Measurements from ENCODE around the gene EFCAB7.

Gene EFCAB7

GRCh38 chr1:63601463-63601862 lies 78.1 kb downstream of the EFCAB7 start:
- TF ChIP-seq FOXP2 (optimal IDR thresholded peaks at IDR 0.05; ENCODE audit: control extremely low read depth, extremely low read length, insufficient read depth): no peak
- no peak for TF ChIP-seq EZH2 (IDR thresholded peaks at IDR 0.05)
- no peak for TF ChIP-seq POLR2AphosphoS5 (IDR thresholded peaks at IDR 0.05; ENCODE audit: borderline replicate concordance, low read depth, low read length)
- peak overlapping the region; percentile 55 for H3K4me3 ChIP-seq
- H3K9me3 ChIP-seq (ENCODE audit: low read depth, low read length): no peaks in the 10 kb centered on the region
- DNase-seq (ENCODE audit: low read depth, low spot score): no peak
- peak overlapping the region; percentile 86 for H3K27ac ChIP-seq
- H3K9ac ChIP-seq (ENCODE audit: insufficient read length): no peak overlapping the region
- no peaks in the 10 kb centered on the region for H3K36me3 ChIP-seq (ENCODE audit: insufficient read depth, low read length)

- Histone ChIP-seq H3K4me3 (no peak overlapping the region), H3K9me3 (ENCODE audit: low read depth, low read length) (no peaks in the 10 kb centered on the region), H3K36me3 (ENCODE audit: insufficient read depth, low read length) (no peaks in the 10 kb centered on the region), H3K9ac (ENCODE audit: insufficient read length) (no peak overlapping the region), H3K27ac (peak overlapping the region; percentile 86)
- no peak for DNase-seq (ENCODE audit: low read depth, low spot score)
- TF ChIP-seq POLR2AphosphoS5 (IDR thresholded peaks at IDR 0.05; ENCODE audit: borderline replicate concordance, low read depth, low read length) (no peak), EZH2 (IDR thresholded peaks at IDR 0.05) (no peak), FOXP2 (optimal IDR thresholded peaks at IDR 0.05; ENCODE audit: control extremely low read depth, extremely low read length, insufficient read depth) (no peak)
Observed at GRCh38 chr1:63601912-63602311, 78.6 kb downstream of the EFCAB7 start.

- TF ChIP-seq EZH2 (IDR thresholded peaks at IDR 0.05) (no peak), FOXP2 (optimal IDR thresholded peaks at IDR 0.05; ENCODE audit: control extremely low read depth, extremely low read length, insufficient read depth) (no peak), POLR2AphosphoS5 (IDR thresholded peaks at IDR 0.05; ENCODE audit: borderline replicate concordance, low read depth, low read length) (no peak)
- H3K36me3 ChIP-seq (ENCODE audit: insufficient read depth, low read length): no peaks in the 10 kb centered on the region
- no peak for DNase-seq (ENCODE audit: low read depth, low spot score)
- H3K27ac ChIP-seq: no peak overlapping the region
- H3K9me3 ChIP-seq (ENCODE audit: low read depth, low read length): no peaks in the 10 kb centered on the region
- no peak overlapping the region for H3K4me3 ChIP-seq
- no peak overlapping the region for H3K9ac ChIP-seq (ENCODE audit: insufficient read length)
Observed at GRCh38 chr1:63602629-63603028, 79.3 kb downstream of the EFCAB7 start.

GRCh38 chr1:63603810-63604209 lies 80.5 kb downstream of the EFCAB7 start:
- TF ChIP-seq FOXP2 (optimal IDR thresholded peaks at IDR 0.05; ENCODE audit: control extremely low read depth, extremely low read length, insufficient read depth): no peak
- no peak for TF ChIP-seq EZH2 (IDR thresholded peaks at IDR 0.05)
- TF ChIP-seq POLR2AphosphoS5 (IDR thresholded peaks at IDR 0.05; ENCODE audit: borderline replicate concordance, low read depth, low read length): no peak
- no peak overlapping the region for H3K27ac ChIP-seq
- H3K9ac ChIP-seq (ENCODE audit: insufficient read length): no peak overlapping the region
- no peaks in the 10 kb centered on the region for H3K36me3 ChIP-seq (ENCODE audit: insufficient read depth, low read length)
- no peak overlapping the region for H3K4me3 ChIP-seq
- H3K9me3 ChIP-seq (ENCODE audit: low read depth, low read length): no peaks in the 10 kb centered on the region
- no peak for DNase-seq (ENCODE audit: low read depth, low spot score)

GRCh38 chr1:63607322-63607721 lies 84.0 kb downstream of the EFCAB7 start:
- no peak overlapping the region for H3K27ac ChIP-seq
- no peaks in the 10 kb centered on the region for H3K9me3 ChIP-seq (ENCODE audit: low read depth, low read length)
- H3K4me3 ChIP-seq: no peak overlapping the region
- H3K9ac ChIP-seq (ENCODE audit: insufficient read length): no peak overlapping the region
- no peak for TF ChIP-seq EZH2 (IDR thresholded peaks at IDR 0.05)
- no peak for TF ChIP-seq POLR2AphosphoS5 (IDR thresholded peaks at IDR 0.05; ENCODE audit: borderline replicate concordance, low read depth, low read length)
- no peaks in the 10 kb centered on the region for H3K36me3 ChIP-seq (ENCODE audit: insufficient read depth, low read length)
- no peak for DNase-seq (ENCODE audit: low read depth, low spot score)

GRCh38 chr1:63611231-63611630 lies 87.9 kb downstream of the EFCAB7 start:
- H3K9ac ChIP-seq (ENCODE audit: insufficient read length): no peak overlapping the region
- no peak overlapping the region for H3K4me3 ChIP-seq
- H3K9me3 ChIP-seq (ENCODE audit: low read depth, low read length): no peaks in the 10 kb centered on the region
- DNase-seq (ENCODE audit: low read depth, low spot score): no peak
- no peak for TF ChIP-seq EZH2 (IDR thresholded peaks at IDR 0.05)
- TF ChIP-seq FOXP2 (optimal IDR thresholded peaks at IDR 0.05; ENCODE audit: control extremely low read depth, extremely low read length, insufficient read depth): no peak
- no peak for TF ChIP-seq POLR2AphosphoS5 (IDR thresholded peaks at IDR 0.05; ENCODE audit: borderline replicate concordance, low read depth, low read length)
- H3K36me3 ChIP-seq (ENCODE audit: insufficient read depth, low read length): no peaks in the 10 kb centered on the region
- no peak overlapping the region for H3K27ac ChIP-seq

GRCh38 chr1:63612564-63612963 lies 89.2 kb downstream of the EFCAB7 start:
- Histone ChIP-seq H3K4me3 (no peak overlapping the region), H3K9ac (ENCODE audit: insufficient read length) (no peak overlapping the region), H3K9me3 (ENCODE audit: low read depth, low read length) (no peaks in the 10 kb centered on the region), H3K27ac (no peak overlapping the region), H3K36me3 (ENCODE audit: insufficient read depth, low read length) (no peaks in the 10 kb centered on the region)
- no peak for TF ChIP-seq FOXP2 (optimal IDR thresholded peaks at IDR 0.05; ENCODE audit: control extremely low read depth, extremely low read length, insufficient read depth)
- TF ChIP-seq POLR2AphosphoS5 (IDR thresholded peaks at IDR 0.05; ENCODE audit: borderline replicate concordance, low read depth, low read length): no peak
- TF ChIP-seq EZH2 (IDR thresholded peaks at IDR 0.05): no peak
- no peak for DNase-seq (ENCODE audit: low read depth, low spot score)

- TF ChIP-seq POLR2AphosphoS5 (IDR thresholded peaks at IDR 0.05; ENCODE audit: borderline replicate concordance, low read depth, low read length) (no peak), EZH2 (IDR thresholded peaks at IDR 0.05) (no peak), FOXP2 (optimal IDR thresholded peaks at IDR 0.05; ENCODE audit: control extremely low read depth, extremely low read length, insufficient read depth) (no peak)
- Histone ChIP-seq H3K4me3 (no peak overlapping the region), H3K9ac (ENCODE audit: insufficient read length) (no peak overlapping the region), H3K36me3 (ENCODE audit: insufficient read depth, low read length) (no peaks in the 10 kb centered on the region), H3K9me3 (ENCODE audit: low read depth, low read length) (no peaks in the 10 kb centered on the region), H3K27ac (no peak overlapping the region)
- no peak for DNase-seq (ENCODE audit: low read depth, low spot score)
Observed at GRCh38 chr1:63612971-63613370, 89.6 kb downstream of the EFCAB7 start.

GRCh38 chr1:63615768-63616420 lies 92.6 kb downstream of the EFCAB7 start:
- H3K36me3 ChIP-seq (ENCODE audit: insufficient read depth, low read length): no peaks in the 10 kb centered on the region
- H3K9ac ChIP-seq (ENCODE audit: insufficient read length): no peak overlapping the region
- DNase-seq (ENCODE audit: low read depth, low spot score): peak; percentile 70
- H3K9me3 ChIP-seq (ENCODE audit: low read depth, low read length): no peaks in the 10 kb centered on the region
- TF ChIP-seq EZH2 (IDR thresholded peaks at IDR 0.05): no peak
- TF ChIP-seq FOXP2 (optimal IDR thresholded peaks at IDR 0.05; ENCODE audit: control extremely low read depth, extremely low read length, insufficient read depth): no peak
- no peak for TF ChIP-seq POLR2AphosphoS5 (IDR thresholded peaks at IDR 0.05; ENCODE audit: borderline replicate concordance, low read depth, low read length)
- H3K4me3 ChIP-seq: no peak overlapping the region
- no peak overlapping the region for H3K27ac ChIP-seq

Data from SK-N-MC (cell line).